Lower lobe of right lung (tissue), 2 donors: Measurements from ENCODE around the gene FGF14. TPM values are rescaled to one million over a fixed set of nuclear protein-coding genes. Genes with fewer than 3 reads are reported as not detected.

Source experiments
- ATAC-seq, 2 donors: fragments of 200-7000 bp; cut with Tn5 transposase; one replicate each; pipeline ENCODE4 v1.9.1; 2020 to 2022; ENCODE audit warnings: mild to moderate bottlenecking in 2 of 2, moderate library complexity in 2 of 2
- DNase-seq: peaks from one replicate; pipeline ENCODE4 v3.0.0-alpha.2; 2020
- H3K27ac ChIP-seq: fragments of 200-600 bp; one replicate; pipeline ENCODE4 v1.8.0; 2022
- H3K27me3 ChIP-seq: fragments of 200-600 bp; one replicate; pipeline ENCODE4 v1.8.0; 2022; ENCODE audit warnings: low read depth
- H3K36me3 ChIP-seq: fragments of 200-600 bp; one replicate; pipeline ENCODE4 v1.8.0; 2022; ENCODE audit warnings: mild to moderate bottlenecking
- H3K4me1 ChIP-seq: fragments of 200-600 bp; one replicate; pipeline ENCODE4 v1.8.0; 2022
- H3K4me3 ChIP-seq: fragments of 200-600 bp; one replicate; pipeline ENCODE4 v1.8.0; 2022; ENCODE audit warnings: mild to moderate bottlenecking
- H3K9me3 ChIP-seq: fragments of 200-600 bp; one replicate; pipeline ENCODE4 v1.8.0; 2022
- CTCF ChIP-seq: fragments of 200-600 bp; IDR thresholded peaks from one replicate; pipeline ENCODE4 v1.8.0; 2022; ENCODE audit warnings: antibody characterized with exemption, mild to moderate bottlenecking
- intact Hi-C: fragments of 100-400 bp; cut with DNase I; formaldehyde crosslinking; loops from one replicate; pipeline ENCODE4 v1.11.0; 2022
- total RNA-seq: library from RNA; stranded (reverse); fragmentation: NEBNext Ultra II Directional; extraction: Animal tissue kit (Norgen Biotek cat#: 25700); gene quantifications from one replicate; pipeline ENCODE4 v1.2.1, GENCODE V29; 2021
- donor health status: DM: no; HTN: yes; CAD: no; lungs with severe emphysema.

FGF14 gene
- total RNA-seq, 1 donor from 2014 or later: 5.0 TPM

- intact Hi-C loops: no loop called here
- Histone ChIP-seq H3K36me3 (no peaks in the 10 kb centered on the region), H3K9me3 (no peaks in the 10 kb centered on the region), H3K27me3 (no peaks in the 10 kb centered on the region), H3K27ac (no peak overlapping the region), H3K4me1 (no peaks in the 10 kb centered on the region), H3K4me3 (no peak overlapping the region)
- TF ChIP-seq CTCF: no peak
- DNase-seq (no peak), ATAC-seq (no peak)
Measured at GRCh38 chr13:102028206-102028605, 373.6 kb downstream of the FGF14 start.

- Histone ChIP-seq H3K4me1 (no peaks in the 10 kb centered on the region), H3K9me3 (peaks cover 19% of the 10 kb centered on the region), H3K4me3 (no peak overlapping the region), H3K36me3 (no peaks in the 10 kb centered on the region), H3K27ac (no peak overlapping the region), H3K27me3 (no peaks in the 10 kb centered on the region)
- TF ChIP-seq CTCF: no peak
- DNase-seq: no peak
- intact Hi-C loops: no loop called here
- no peak for ATAC-seq
Measured at GRCh38 chr13:102021777-102022176, 380.1 kb downstream of the FGF14 start.

DNA sequence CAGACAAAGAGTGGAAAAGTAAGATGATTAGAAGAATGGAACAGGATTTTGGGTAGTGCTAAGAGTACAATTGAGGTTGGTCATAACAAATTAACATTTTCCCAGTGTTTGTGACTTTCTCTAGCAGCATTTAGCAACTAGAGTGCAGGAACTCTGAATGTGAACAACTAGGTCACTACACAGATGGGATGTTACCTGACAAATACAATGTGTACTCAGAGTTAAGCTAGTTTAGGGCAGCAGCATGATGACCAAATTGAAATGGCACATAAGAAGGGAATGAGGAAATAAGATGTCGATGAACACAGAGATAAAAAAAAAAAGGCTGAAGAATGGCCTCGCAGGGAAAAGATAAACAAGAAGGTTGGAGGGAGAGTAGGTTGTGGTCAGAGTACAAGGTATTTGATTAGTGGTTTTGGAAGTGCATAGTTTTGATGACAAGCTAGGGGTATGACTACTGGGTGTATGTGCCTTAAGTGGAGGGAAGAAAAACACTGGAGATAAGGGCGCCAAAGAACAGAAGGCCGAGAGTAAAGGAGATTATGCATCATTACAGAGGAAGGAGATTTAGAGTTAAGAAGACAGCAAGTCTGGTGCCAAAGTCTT, 381.1 kb downstream of the FGF14 start:
- no peak overlapping the region for H3K4me3 ChIP-seq
- ATAC-seq (peak in 1 of 2 donors; percentile 32), DNase-seq (no peak)
- intact Hi-C loops: no loop called here
- H3K4me1 ChIP-seq: no peaks in the 10 kb centered on the region
- H3K9me3 ChIP-seq: peaks cover 22% of the 10 kb centered on the region
- no peaks in the 10 kb centered on the region for H3K27me3 ChIP-seq
- H3K27ac ChIP-seq: no peak overlapping the region
- H3K36me3 ChIP-seq: no peaks in the 10 kb centered on the region
- no peak for TF ChIP-seq CTCF

DNA sequence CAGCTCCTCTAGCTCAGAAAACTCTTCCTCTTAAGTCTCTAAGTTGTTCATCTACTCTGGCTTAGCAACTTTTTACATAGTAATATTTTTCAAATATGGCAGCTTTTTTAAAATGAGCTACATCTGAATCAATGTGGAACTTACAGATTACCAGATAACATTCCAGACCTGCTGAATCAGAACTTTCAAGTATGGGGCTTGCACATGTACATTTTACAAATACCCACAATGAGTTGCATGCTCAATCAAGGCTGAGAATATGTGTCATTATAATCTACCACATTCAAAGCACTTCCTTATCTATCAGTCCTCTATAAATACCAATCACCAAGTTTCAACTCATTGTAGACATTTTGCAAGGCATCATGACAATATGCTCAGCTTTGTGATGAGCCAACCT, 383.1 kb downstream of the FGF14 start:
- DNase-seq (no peak), ATAC-seq (no peak)
- no peaks in the 10 kb centered on the region for H3K36me3 ChIP-seq
- peaks cover 22% of the 10 kb centered on the region for H3K9me3 ChIP-seq
- no peaks in the 10 kb centered on the region for H3K27me3 ChIP-seq
- H3K27ac ChIP-seq: no peak overlapping the region
- intact Hi-C loops: no loop called here
- H3K4me1 ChIP-seq: no peaks in the 10 kb centered on the region
- no peak for TF ChIP-seq CTCF
- no peak overlapping the region for H3K4me3 ChIP-seq

DNA sequence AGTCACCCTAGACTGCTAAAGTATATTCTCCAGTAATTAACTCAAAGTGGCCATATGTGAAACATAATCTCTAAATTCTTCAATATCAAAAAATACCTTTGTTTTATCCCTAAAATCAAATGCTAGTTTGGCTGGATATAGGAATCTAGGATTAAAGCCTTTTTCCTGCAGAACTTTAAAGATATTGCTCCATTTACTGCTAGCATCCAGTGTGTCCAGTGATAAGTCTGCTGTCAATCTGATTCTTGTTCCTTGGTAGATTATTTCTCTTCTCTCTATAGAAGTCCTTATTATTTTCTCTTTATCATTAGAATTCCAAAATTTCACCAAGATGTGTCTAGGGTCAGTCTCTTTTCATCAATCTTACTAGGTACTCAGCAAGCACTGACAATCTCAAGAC, 384.6 kb downstream of the FGF14 start:
- DNase-seq: no peak
- TF ChIP-seq CTCF: no peak
- intact Hi-C loops: no loop called here

More for the DNA sequence above, 384.6 kb downstream of the FGF14 start:
- Histone ChIP-seq H3K27me3 (no peaks in the 10 kb centered on the region), H3K4me3 (no peak overlapping the region), H3K9me3 (peaks cover 22% of the 10 kb centered on the region), H3K4me1 (no peaks in the 10 kb centered on the region), H3K27ac (no peak overlapping the region), H3K36me3 (no peaks in the 10 kb centered on the region)
- no peak for ATAC-seq
